HepG2 (cell line): Measurements from ENCODE around the gene EPHX1. TPM values are rescaled to one million over a fixed set of nuclear protein-coding genes. Genes with fewer than 3 reads are reported as not detected.

Source experiments
- CBX5 ChIP-seq: sonication (generic); formaldehyde crosslinking; IDR thresholded peaks from 2 replicates; pipeline ENCODE4 v1.4.0; 2020; ENCODE audit warnings: missing genetic modification reagents, borderline replicate concordance
- GZF1 ChIP-seq: sonication (generic); formaldehyde crosslinking; IDR thresholded peaks from 2 replicates; pipeline ENCODE4 v1.5.1; 2020; ENCODE audit warnings: mild to moderate bottlenecking, missing genetic modification reagents
- JUNB ChIP-seq: sonication (generic); formaldehyde crosslinking; IDR thresholded peaks from 2 replicates; pipeline ENCODE4 v1.8.0; 2022; ENCODE audit warnings: missing genetic modification reagents, mild to moderate bottlenecking, borderline replicate concordance
- MTA3 ChIP-seq: sonication (generic); formaldehyde crosslinking; IDR thresholded peaks from 2 replicates; pipeline ENCODE4 v1.4.0; 2020; ENCODE audit warnings: missing genetic modification reagents
- NCOA5 ChIP-seq: sonication (generic); formaldehyde crosslinking; IDR thresholded peaks from 2 replicates; pipeline ENCODE4 v1.4.0; 2020; ENCODE audit warnings: missing genetic modification reagents
- NFKBIZ ChIP-seq: IDR thresholded peaks from 2 replicates; pipeline ENCODE4 v1.6.1; 2018; ENCODE audit warnings: missing genetic modification reagents, missing compliant biosample characterization
- NFYC ChIP-seq: IDR thresholded peaks from 2 replicates; pipeline ENCODE4 v1.6.1; 2016; ENCODE audit warnings: missing genetic modification reagents, missing compliant biosample characterization
- NKX3-1 ChIP-seq: sonication (generic); formaldehyde crosslinking; IDR thresholded peaks from 2 replicates; pipeline ENCODE4 v1.5.0; 2020; ENCODE audit warnings: missing genetic modification reagents
- PHB2 ChIP-seq: fragments of 450-650 bp; IDR thresholded peaks from 2 replicates; pipeline ENCODE4 v1.6.1; 2018; ENCODE audit not compliant: partially characterized antibody
- PHF5A ChIP-seq: IDR thresholded peaks from one replicate; pipeline ENCODE4 v1.6.1; 2018; ENCODE audit warnings: low read depth, missing genetic modification reagents; ENCODE audit not compliant: unreplicated experiment
- PTBP1 ChIP-seq: fragments of 200-400 bp; formaldehyde crosslinking; IDR thresholded peaks from 2 replicates; pipeline ENCODE4 v1.6.1; 2018; ENCODE audit warnings: low read length, low read depth; ENCODE audit not compliant: poor library complexity, severe bottlenecking
- REXO4 ChIP-seq: sonication (generic); formaldehyde crosslinking; IDR thresholded peaks from 2 replicates; pipeline ENCODE4 v1.8.0; 2022; ENCODE audit warnings: missing genetic modification reagents, mild to moderate bottlenecking, borderline replicate concordance
- SAP130 ChIP-seq: IDR thresholded peaks from 2 replicates; pipeline ENCODE4 v1.6.1; 2016; ENCODE audit warnings: low read depth
- SP2 ChIP-seq: sonication (generic); formaldehyde crosslinking; IDR thresholded peaks from 2 replicates; pipeline ENCODE4 v1.5.1; 2020; ENCODE audit warnings: mild to moderate bottlenecking, missing genetic modification reagents
- SRSF9 ChIP-seq: fragments of 200-400 bp; formaldehyde crosslinking; IDR thresholded peaks from 2 replicates; pipeline ENCODE4 v1.6.1; 2018; ENCODE audit warnings: borderline replicate concordance, mild to moderate bottlenecking, low read depth, low read length; ENCODE audit not compliant: insufficient read depth, poor library complexity, severe bottlenecking
- STAG1 ChIP-seq: sonication (generic); formaldehyde crosslinking; IDR thresholded peaks from 2 replicates; pipeline ENCODE4 v1.4.0; 2020; ENCODE audit warnings: missing genetic modification reagents
- TRIM24 ChIP-seq: sonication (generic); formaldehyde crosslinking; IDR thresholded peaks from 2 replicates; pipeline ENCODE4 v1.8.0; 2022; ENCODE audit warnings: mild to moderate bottlenecking, missing genetic modification reagents
- U2AF1 ChIP-seq: fragments of 200-400 bp; formaldehyde crosslinking; optimal IDR thresholded peaks from 2 replicates; pipeline ENCODE3; 2017; ENCODE audit warnings: mild to moderate bottlenecking, low read depth, low read length
- ZFP41 ChIP-seq: sonication (generic); formaldehyde crosslinking; IDR thresholded peaks from 2 replicates; pipeline ENCODE4 v1.4.0; 2020; ENCODE audit warnings: mild to moderate bottlenecking, missing genetic modification reagents, borderline replicate concordance
- ZKSCAN8 ChIP-seq: IDR thresholded peaks from 2 replicates; pipeline ENCODE4 v1.6.1; 2016; ENCODE audit warnings: borderline replicate concordance, missing genetic modification reagents, missing compliant biosample characterization
- ZNF138 ChIP-seq: sonication (generic); formaldehyde crosslinking; IDR thresholded peaks from 2 replicates; pipeline ENCODE4 v1.5.0; 2020; ENCODE audit warnings: mild to moderate bottlenecking, low read depth, missing genetic modification reagents
- ZNF331 ChIP-seq: sonication (generic); formaldehyde crosslinking; IDR thresholded peaks from 2 replicates; pipeline ENCODE4 v1.4.0; 2020; ENCODE audit warnings: missing genetic modification reagents
- ZNF362 ChIP-seq: sonication (generic); formaldehyde crosslinking; IDR thresholded peaks from 2 replicates; pipeline ENCODE4 v1.4.0; 2020; ENCODE audit warnings: missing genetic modification reagents, mild to moderate bottlenecking, borderline replicate concordance
- ZNF724P ChIP-seq: sonication (generic); formaldehyde crosslinking; IDR thresholded peaks from 2 replicates; pipeline ENCODE4 v1.8.0; 2022; ENCODE audit warnings: missing genetic modification reagents, borderline replicate concordance
- ZNF75D ChIP-seq: sonication (generic); formaldehyde crosslinking; IDR thresholded peaks from 2 replicates; pipeline ENCODE4 v1.8.1; 2023; ENCODE audit warnings: missing genetic modification reagents, mild to moderate bottlenecking, borderline replicate concordance
- ZNF841 ChIP-seq: sonication (generic); formaldehyde crosslinking; IDR thresholded peaks from 2 replicates; pipeline ENCODE4 v1.8.1; 2023; ENCODE audit warnings: missing genetic modification reagents, borderline replicate concordance
- ZSCAN12 ChIP-seq: sonication (generic); formaldehyde crosslinking; IDR thresholded peaks from 2 replicates; pipeline ENCODE4 v1.9.0; 2021; ENCODE audit warnings: mild to moderate bottlenecking, missing genetic modification reagents
- polyA plus RNA-seq, 8 experiments: library from polyadenylated mRNA; depleted of rRNA in 3 of 8; stranded (reverse) in 7 of 8; unstranded in 1 of 8; fragments of >200 nt; fragmentation: Illumina TruSeq in 4 of 8; extraction: Trizol in 4 of 8; gene quantifications; 2 replicates each; pipeline versions ENCODE4 v1.2.1 to v1.2.3, GENCODE V29; 2011 to 2016; ENCODE audit warnings: low read depth in 4 of 8, missing spikeins in 1 of 8, mixed read lengths in 1 of 8; ENCODE audit not compliant: insufficient read depth in 1 of 8
- total RNA-seq, 5 experiments: library from RNA; depleted of rRNA; stranded (reverse); fragments of >200 nt; fragmentation: Illumina TruSeq; extraction: Trizol; gene quantifications; 2 replicates each; pipeline ENCODE4 v1.2.3, GENCODE V29; 2016; ENCODE audit warnings: low read depth in 1 of 5
- TF ChIP-seq, protein P1 (sequence below): sonication (generic); formaldehyde crosslinking; IDR thresholded peaks from 2 replicates; pipeline ENCODE4 v1.5.0; 2020; ENCODE audit warnings: missing genetic modification reagents, mild to moderate bottlenecking, borderline replicate concordance
- TF ChIP-seq, protein P2 (sequence below): sonication (generic); formaldehyde crosslinking; IDR thresholded peaks from 2 replicates; pipeline ENCODE4 v1.8.0; 2022; ENCODE audit warnings: missing genetic modification reagents, low read depth, mild to moderate bottlenecking, borderline replicate concordance

EPHX1 gene
- total and polyA plus RNA-seq, 2 of the 13 experiments (the other 11 are each of a cell fraction or from before 2014, with no cell fraction given): 27.7 to 36.5 TPM

- TF ChIP-seq PTBP1 (no peak), PHB2 (no peak), ZNF138 (CRISPR knock-in tag) (no peak), CBX5 (CRISPR knock-in tag) (no peak), ZKSCAN8 (no peak), ZNF331 (CRISPR knock-in tag) (no peak; the same call in 1 of the 2 replicates), JUNB (CRISPR knock-in tag) (no peak), GZF1 (CRISPR knock-in tag) (no peak), MTA3 (CRISPR knock-in tag) (no peak), ZNF75D (no peak), PHF5A (no peak), NFKBIZ (no peak), SRSF9 (no peak), REXO4 (CRISPR knock-in tag) (no peak), ZNF724P (CRISPR knock-in tag) (no peak), TRIM24 (CRISPR knock-in tag) (no peak), STAG1 (no peak), SAP130 (CRISPR knock-in tag) (peak; percentile 45), ZNF362 (CRISPR knock-in tag) (peak; percentile 49; the same call in 1 of the 2 replicates), SP2 (CRISPR knock-in tag) (no peak), ZFP41 (CRISPR knock-in tag) (no peak), ZNF841 (CRISPR knock-in tag) (no peak), NKX3-1 (CRISPR knock-in tag) (no peak), NFYC (no peak), ZSCAN12 (CRISPR knock-in tag) (no peak), NCOA5 (CRISPR knock-in tag) (no peak), U2AF1 (no peak)
- TF ChIP-seq, protein P1, sequence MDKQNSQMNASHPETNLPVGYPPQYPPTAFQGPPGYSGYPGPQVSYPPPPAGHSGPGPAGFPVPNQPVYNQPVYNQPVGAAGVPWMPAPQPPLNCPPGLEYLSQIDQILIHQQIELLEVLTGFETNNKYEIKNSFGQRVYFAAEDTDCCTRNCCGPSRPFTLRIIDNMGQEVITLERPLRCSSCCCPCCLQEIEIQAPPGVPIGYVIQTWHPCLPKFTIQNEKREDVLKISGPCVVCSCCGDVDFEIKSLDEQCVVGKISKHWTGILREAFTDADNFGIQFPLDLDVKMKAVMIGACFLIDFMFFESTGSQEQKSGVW (CRISPR knock-in tag): no peak
- TF ChIP-seq, protein P2, sequence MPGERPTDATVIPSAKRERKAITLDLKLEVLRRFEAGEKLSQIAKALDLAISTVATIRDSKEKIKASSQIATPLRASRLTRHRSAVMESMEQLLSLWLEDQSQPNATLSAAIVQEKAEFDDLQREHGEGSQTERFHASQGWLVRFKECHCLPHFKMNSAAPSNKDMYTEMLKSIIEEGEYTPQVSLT (CRISPR knock-in tag): no peak
Measured at GRCh38 chr1:225770561-225771248, 39.2 kb upstream of the EPHX1 start (continued).
